GM21447 (cell line): Measurements from ENCODE around the gene TSHR.
"Not testable (repeated sequence)": the region's sequence is repeated elsewhere in the genome, so short reads cannot be mapped to it uniquely, and the experiment has no call there.

ENCODE experiments used
- ATAC-seq: cut with Tn5 transposase; IDR thresholded peaks from one replicate; pipeline ENCODE4 v1.9.1; 2021; ENCODE audit not compliant: unreplicated experiment

TSHR gene

GRCh38 chr14:80955416-80955941 is at the start of gene TSHR:
TSHR (plus strand) TSS chr14:80955621; CDS start chr14:80955681, 60 bp downstream.
- no peak for ATAC-seq

- no peak for ATAC-seq
Measured at GRCh38 chr14:80906336-80906735, 49.1 kb upstream of the TSHR start.

GRCh38 chr14:80906946-80907345 is 48.5 kb upstream of the TSHR start:
- no peak for ATAC-seq

GRCh38 chr14:80912013-80912412 is 43.4 kb upstream of the TSHR start:
- not testable (repeated sequence) for ATAC-seq

- no peak for ATAC-seq
Measured at GRCh38 chr14:80919622-80920021, 35.8 kb upstream of the TSHR start.

- ATAC-seq, result no peak
Measured at GRCh38 chr14:80923368-80923767, 32.1 kb upstream of the TSHR start.

- no peak for ATAC-seq
Measured at GRCh38 chr14:80924365-80925103, 30.9 kb upstream of the TSHR start.

GRCh38 chr14:80926397-80927082 is 28.9 kb upstream of the TSHR start:
- ATAC-seq, result no peak

- ATAC-seq, result no peak
Measured at GRCh38 chr14:80927083-80927989, 28.1 kb upstream of the TSHR start.

GRCh38 chr14:80930095-80930494 is 25.3 kb upstream of the TSHR start:
- no peak for ATAC-seq

- peak; percentile 99 for ATAC-seq
Measured at GRCh38 chr14:80930836-80931389, 24.5 kb upstream of the TSHR start.

GRCh38 chr14:80933282-80933681 is 22.1 kb upstream of the TSHR start:
- no peak for ATAC-seq

GRCh38 chr14:80933686-80934085 is 21.7 kb upstream of the TSHR start:
- no peak for ATAC-seq

- ATAC-seq, result no peak
Measured at GRCh38 chr14:80940146-80940545, 15.3 kb upstream of the TSHR start.

- peak; percentile 96 for ATAC-seq
Measured at GRCh38 chr14:80941241-80942185, 13.9 kb upstream of the TSHR start, which contains the start of gene CEP128. CEP128 (minus strand) TSS chr14:80941738.

GRCh38 chr14:80942191-80942600 is 13.2 kb upstream of the TSHR start:
- peak; percentile 10 for ATAC-seq

GRCh38 chr14:80944861-80945617 is 10.4 kb upstream of the TSHR start:
- ATAC-seq, result no peak

GRCh38 chr14:80946187-80946586 is 9.2 kb upstream of the TSHR start:
- no peak for ATAC-seq

GRCh38 chr14:80946797-80947196 is 8.6 kb upstream of the TSHR start:
- no peak for ATAC-seq
